DND-41 (cell line): Measurements from ENCODE around the gene RLN1.

Experiments used
- ATAC-seq: fragments of 200-7000 bp; cut with Tn5 transposase; 3 replicates; pipeline ENCODE4 v1.9.1; 2021; ENCODE audit warnings: low read depth; ENCODE audit not compliant: insufficient read depth
- DNase-seq: peaks from one replicate; pipeline ENCODE4 v3.0.0-alpha.2; 2020
- H2AFZ ChIP-seq: 2 replicates; pipeline ENCODE4 v1.6.0; 2012; ENCODE audit warnings: low read depth, low read length
- H3K27ac ChIP-seq: 2 replicates; pipeline ENCODE4 v1.5.1; 2012; ENCODE audit warnings: low read length, inconsistent platforms
- H3K27me3 ChIP-seq: fragments of 200-600 bp; sonication (generic); 2 replicates; pipeline ENCODE4 v1.6.0; 2012; ENCODE audit warnings: low read length, mild to moderate bottlenecking, inconsistent platforms; ENCODE audit not compliant: insufficient read depth, poor library complexity
- H3K36me3 ChIP-seq: 2 replicates; pipeline ENCODE4 v1.5.1; 2012; ENCODE audit warnings: low read length, inconsistent platforms; ENCODE audit not compliant: insufficient read depth
- H3K4me1 ChIP-seq: 2 replicates; pipeline ENCODE4 v1.5.1; 2012; ENCODE audit warnings: mild to moderate bottlenecking, low read length; ENCODE audit not compliant: insufficient read depth
- H3K4me2 ChIP-seq: 2 replicates; pipeline ENCODE4 v1.6.0; 2012; ENCODE audit warnings: mild to moderate bottlenecking, moderate library complexity, low read length, inconsistent platforms; ENCODE audit not compliant: insufficient read depth
- H3K4me3 ChIP-seq, 2 experiments: fragments of 200-600 bp in 1 of 2; shearing (Covaris generic) in 1 of 2; 2 replicates each; pipeline ENCODE4 v1.5.1; 2012 to 2016; ENCODE audit warnings: inconsistent platforms in 2 of 2, low read length in 2 of 2, mild to moderate bottlenecking in 2 of 2, low read depth in 1 of 2, moderate library complexity in 1 of 2
- H3K79me2 ChIP-seq: 2 replicates; pipeline ENCODE4 v1.6.0; 2012; ENCODE audit warnings: low read length, inconsistent platforms; ENCODE audit not compliant: insufficient read depth
- H3K9ac ChIP-seq: 2 replicates; pipeline ENCODE4 v1.6.0; 2012; ENCODE audit warnings: low read depth, mild to moderate bottlenecking, inconsistent platforms, low read length, moderate library complexity
- H3K9me3 ChIP-seq: 2 replicates; pipeline ENCODE4 v1.5.1; 2012; ENCODE audit warnings: low read length, moderate library complexity, mild to moderate bottlenecking, inconsistent platforms; ENCODE audit not compliant: insufficient read depth, severe bottlenecking
- H4K20me1 ChIP-seq: 2 replicates; pipeline ENCODE4 v1.6.0; 2012; ENCODE audit warnings: low read length; ENCODE audit not compliant: insufficient read depth
- CTCF ChIP-seq: IDR thresholded peaks from 2 replicates; pipeline ENCODE4 v1.5.1; 2012; ENCODE audit warnings: borderline replicate concordance, low read length, moderate library complexity, mild to moderate bottlenecking; ENCODE audit not compliant: poor library complexity, severe bottlenecking; ENCODE audit errors: extremely low read depth
- EZH2 ChIP-seq: IDR thresholded peaks from 3 replicates; pipeline ENCODE4 v1.6.1; 2012; ENCODE audit warnings: borderline replicate concordance, low read depth, mild to moderate bottlenecking, moderate library complexity, low read length, inconsistent platforms; ENCODE audit not compliant: severe bottlenecking

The RLN1 gene

GRCh38 chr9:5360341-5360740 lies 20.7 kb upstream of the RLN1 start:
- Histone ChIP-seq H3K27me3 (no peaks in the 10 kb centered on the region), H2AFZ (no peak overlapping the region), H3K79me2 (no peaks in the 10 kb centered on the region), H3K4me1 (no peaks in the 10 kb centered on the region), H3K4me2 (no peak overlapping the region), H3K4me3 (no peak overlapping the region), H3K36me3 (no peaks in the 10 kb centered on the region), H3K9me3 (no peaks in the 10 kb centered on the region), H3K9ac (no peak overlapping the region), H4K20me1 (no peaks in the 10 kb centered on the region), H3K27ac (no peak overlapping the region)
- ATAC-seq (no peak), DNase-seq (no peak)
- TF ChIP-seq CTCF, result no peak
- TF ChIP-seq EZH2, result no peak

GRCh38 chr9:5357431-5358105 lies 17.9 kb upstream of the RLN1 start:
- H2AFZ ChIP-seq, result no peak overlapping the region
- ATAC-seq, result no peak
- no peak for TF ChIP-seq CTCF
- no peak for TF ChIP-seq EZH2

GRCh38 chr9:5355817-5356216 lies 16.1 kb upstream of the RLN1 start:
- DNase-seq (no peak), ATAC-seq (no peak)
- no peak overlapping the region for H3K4me2 ChIP-seq
- H3K4me1 ChIP-seq, result peaks cover 19% of the 10 kb centered on the region
- H3K79me2 ChIP-seq, result no peaks in the 10 kb centered on the region
- no peak overlapping the region for H3K9ac ChIP-seq
- no peak for TF ChIP-seq CTCF
- TF ChIP-seq EZH2, result no peak
- no peak overlapping the region for H2AFZ ChIP-seq
- no peak overlapping the region for H3K27ac ChIP-seq
- H3K9me3 ChIP-seq, result no peaks in the 10 kb centered on the region
- no peak overlapping the region for H3K4me3 ChIP-seq
- no peaks in the 10 kb centered on the region for H3K27me3 ChIP-seq
- no peaks in the 10 kb centered on the region for H4K20me1 ChIP-seq
- no peaks in the 10 kb centered on the region for H3K36me3 ChIP-seq

More at GRCh38 chr9:5357431-5358105, 17.9 kb upstream of the RLN1 start:
- H3K79me2 ChIP-seq, result no peaks in the 10 kb centered on the region
- no peak overlapping the region for H3K4me3 ChIP-seq
- H3K9me3 ChIP-seq, result no peaks in the 10 kb centered on the region
- H4K20me1 ChIP-seq, result no peaks in the 10 kb centered on the region
- no peak for DNase-seq
- H3K4me1 ChIP-seq, result peaks cover 11% of the 10 kb centered on the region
- H3K4me2 ChIP-seq, result no peak overlapping the region
- no peaks in the 10 kb centered on the region for H3K27me3 ChIP-seq
- H3K9ac ChIP-seq, result no peak overlapping the region
- H3K36me3 ChIP-seq, result no peaks in the 10 kb centered on the region
- H3K27ac ChIP-seq, result no peak overlapping the region
